SHP77 treated with DMSO at 0.1 percent for 48 hours (cell line): Measurements from ENCODE around the gene CERS2.
"Not testable (repeated sequence)": the region's sequence is repeated elsewhere in the genome, so short reads cannot be mapped to it uniquely, and the experiment has no call there.

Source experiments
- DNase-seq: peaks from one replicate; lab custom pipeline; 2025; lab: John Stamatoyannopoulos, UW

The CERS2 gene

DNA sequence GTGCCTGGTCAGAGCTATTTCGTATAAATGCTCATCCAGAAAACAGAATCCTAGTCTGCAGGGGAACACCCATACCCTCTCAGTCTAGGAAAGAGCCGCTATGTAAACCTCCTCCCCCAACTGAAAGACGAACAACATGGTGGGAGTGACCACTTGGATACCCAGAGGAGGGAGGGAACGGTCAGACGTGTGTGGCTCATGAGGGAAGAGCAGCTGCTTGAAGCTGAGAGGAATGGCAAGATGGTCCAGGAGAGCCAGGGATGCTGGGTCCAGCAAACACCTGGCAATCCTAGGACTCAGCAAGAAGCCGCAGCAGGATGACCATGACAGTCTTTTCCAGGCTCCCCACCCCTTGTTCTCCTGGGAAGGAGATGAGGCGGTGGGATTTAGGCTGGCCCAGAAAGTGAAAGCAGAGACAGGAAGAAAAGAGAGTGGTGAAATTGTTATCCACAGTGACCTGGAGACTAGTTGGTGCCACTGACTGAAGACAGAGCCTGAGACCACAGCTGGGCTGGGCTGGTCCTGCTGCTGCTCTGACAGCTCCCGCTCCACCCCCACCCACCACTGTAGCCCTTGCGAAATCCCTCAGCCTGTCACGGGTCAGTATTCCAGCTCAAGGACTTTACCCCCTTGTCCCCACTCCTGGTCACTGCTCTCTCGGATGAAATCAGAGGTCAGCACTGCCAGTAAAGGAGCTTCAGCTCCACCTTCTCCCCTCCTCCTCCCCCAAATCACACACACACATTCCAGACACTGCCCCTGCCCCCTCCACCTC lies 3.6 kb downstream of the CERS2 start:
- no peak for DNase-seq

DNA sequence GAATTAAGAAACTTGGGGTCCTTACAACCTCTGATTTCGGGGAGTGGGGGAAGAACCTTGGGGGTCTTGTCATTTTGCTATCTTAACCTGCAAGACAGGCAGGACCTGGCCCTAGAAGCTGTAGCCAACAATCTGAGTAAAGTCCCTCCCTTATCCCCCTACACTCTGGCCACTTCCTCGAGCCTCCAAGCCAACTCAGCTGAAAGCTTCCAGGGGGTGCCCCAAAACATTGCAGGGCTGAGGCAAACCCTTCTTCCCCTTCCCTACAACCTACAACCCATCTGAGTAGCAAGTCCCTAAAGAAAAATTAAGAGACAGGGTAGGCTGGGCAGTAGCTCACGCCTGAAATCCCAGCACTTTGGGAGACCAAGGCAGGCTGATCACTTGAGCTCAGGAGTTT lies 5.0 kb downstream of the CERS2 start:
- no peak for DNase-seq

DNA sequence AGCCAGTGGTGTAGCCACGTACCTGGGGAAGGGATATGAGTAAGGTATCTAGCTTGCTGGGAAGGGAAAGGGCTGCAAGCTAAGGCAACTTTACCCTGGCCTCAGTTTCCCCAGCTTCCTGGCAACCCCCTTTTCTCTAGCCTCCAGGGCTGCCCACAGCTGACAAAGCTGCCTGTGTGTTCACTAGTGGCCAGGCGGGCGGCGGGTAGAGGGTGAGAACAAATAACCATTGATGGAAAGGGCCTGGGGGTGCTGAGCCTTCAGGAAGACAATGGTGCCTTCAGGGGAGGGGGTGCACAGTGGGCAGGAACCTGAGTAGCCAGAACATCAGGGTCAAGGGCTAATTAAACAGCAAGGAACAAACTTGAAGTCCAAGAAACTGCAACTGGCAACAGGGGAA lies 6.1 kb downstream of the CERS2 start:
- no peak for DNase-seq

DNA sequence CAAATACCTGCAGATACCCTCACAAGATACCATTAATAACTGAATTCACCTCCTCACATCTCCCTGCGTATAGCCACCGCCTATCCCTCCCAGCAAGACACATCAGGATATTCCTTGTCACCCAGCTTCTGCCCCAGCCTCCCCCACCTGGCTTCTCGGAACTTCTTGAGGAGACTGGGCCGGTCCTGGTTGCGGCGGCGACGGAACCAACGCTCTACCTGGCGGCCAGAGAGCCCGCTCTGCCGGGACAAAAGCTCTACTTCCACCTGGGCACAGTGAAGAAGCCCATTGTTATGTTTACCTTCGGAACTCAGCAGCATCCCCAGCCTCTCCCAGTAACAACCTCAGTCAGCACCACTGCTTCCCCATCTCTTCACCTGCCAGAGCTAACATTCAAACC lies 6.7 kb downstream of the CERS2 start:
- no peak for DNase-seq

DNA sequence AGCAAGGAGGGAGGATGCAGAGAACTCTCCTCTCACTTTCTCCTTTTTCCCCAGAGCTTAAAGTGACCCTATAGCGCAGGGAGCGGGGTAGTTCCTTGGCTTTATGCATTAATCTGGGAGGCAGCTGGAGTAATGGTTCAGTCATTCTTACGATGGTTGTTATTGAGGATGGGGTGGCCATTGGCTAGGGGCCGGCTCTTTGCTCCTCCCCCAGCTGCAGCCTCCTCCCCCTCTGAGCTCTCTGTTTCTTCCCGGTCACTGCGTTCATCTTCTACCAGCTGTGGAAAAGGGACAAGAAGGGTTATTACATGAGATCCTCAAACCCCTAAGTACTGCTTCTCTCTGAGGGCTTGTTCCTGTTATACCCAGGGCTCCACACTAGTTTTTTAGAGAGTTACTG lies 8.6 kb downstream of the CERS2 start:
- no peak for DNase-seq

DNA sequence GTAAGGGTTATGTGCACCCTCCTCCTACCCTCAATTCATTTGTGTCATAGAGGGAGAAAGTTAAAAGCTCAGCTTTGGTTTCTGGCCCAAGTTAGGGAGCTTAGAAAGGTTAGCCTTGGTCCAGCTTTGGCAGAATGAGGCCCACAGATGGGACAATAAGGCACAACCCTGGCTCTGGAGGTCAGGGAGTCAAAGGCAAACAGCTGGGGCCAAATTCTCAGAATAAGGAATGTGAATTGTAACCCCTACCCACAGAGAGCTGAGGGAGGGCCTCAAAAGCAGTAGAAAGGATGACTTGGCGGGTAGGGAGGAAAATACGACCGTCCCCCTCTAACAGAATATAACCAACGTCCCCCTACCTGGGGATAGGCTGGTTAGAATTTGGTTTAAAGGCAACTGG lies 9.0 kb downstream of the CERS2 start:
- DNase-seq = no peak

DNA sequence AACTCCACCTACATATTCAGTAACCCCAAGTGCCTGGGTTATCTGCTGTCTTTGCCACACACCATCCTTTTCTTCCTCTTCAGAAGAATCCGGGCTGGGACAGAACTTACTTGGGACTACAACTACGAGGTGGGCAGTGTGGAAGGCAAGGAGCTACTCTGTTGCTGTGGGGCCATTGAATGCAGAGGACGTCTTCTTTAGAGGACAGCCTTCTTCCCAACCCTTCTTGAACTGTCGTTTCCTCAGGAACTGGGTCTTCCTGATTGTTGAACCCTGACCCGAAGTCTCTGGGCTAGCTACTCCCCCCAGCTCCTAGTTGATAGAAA lies 10.5 kb downstream of the CERS2 start:
- DNase-seq = no peak

DNA sequence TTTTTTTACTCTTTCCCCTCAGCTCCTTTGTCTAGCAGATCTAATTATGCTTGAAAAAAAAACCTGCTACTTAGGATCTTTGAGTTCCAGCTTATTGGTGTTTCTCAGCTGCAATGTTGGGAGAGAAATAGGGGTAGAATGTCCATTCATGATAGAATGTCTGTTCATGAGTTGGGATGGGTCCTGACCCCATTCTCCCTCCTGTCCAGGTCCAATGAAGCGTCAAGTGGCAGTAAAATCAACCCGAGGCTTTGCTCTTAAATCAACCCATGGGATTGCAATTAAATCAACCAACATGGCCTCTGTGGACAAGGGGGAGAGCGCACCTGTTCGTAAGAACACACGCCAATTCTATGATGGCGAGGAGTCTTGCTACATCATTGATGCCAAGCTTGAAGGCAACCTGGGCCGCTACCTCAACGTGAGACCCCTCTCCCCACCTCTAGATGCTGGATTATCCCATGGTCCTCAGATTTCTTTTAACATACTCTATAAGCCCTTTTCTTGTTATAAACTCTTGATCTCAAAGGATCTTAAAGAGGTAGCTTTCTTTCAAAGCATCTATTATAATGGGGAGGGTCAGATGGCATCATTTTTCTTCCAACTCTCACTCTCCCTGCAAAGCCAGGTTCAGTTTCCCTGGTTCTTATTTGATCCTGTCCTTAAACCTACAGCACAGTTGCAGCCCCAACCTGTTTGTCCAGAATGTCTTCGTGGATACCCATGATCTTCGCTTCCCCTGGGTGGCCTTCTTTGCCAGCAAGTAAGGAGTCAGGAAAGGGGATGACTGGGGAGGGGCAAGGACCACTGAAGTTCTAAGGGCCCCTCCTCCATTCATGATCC lies 11.1 kb downstream of the CERS2 start:
- DNase-seq = no peak

DNA sequence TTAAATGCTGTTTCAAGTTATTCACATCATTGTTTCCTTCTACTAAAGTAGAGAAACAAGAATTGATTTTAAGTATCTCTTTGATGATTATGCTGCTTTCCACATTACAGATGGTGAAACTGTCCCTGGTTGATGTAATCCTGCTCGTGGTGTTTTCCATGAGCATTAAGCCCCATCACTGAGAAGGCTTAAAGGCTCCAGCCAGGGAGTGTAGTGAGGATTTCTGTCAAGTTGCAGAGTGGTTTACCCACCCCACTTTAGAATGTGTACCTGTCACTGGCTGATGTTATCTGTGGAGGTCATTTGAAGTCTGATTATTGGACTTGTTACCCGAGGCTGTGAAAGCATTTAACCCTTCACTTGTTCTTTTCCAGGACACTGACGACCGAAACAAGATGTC lies 12.9 kb downstream of the CERS2 start:
- no peak for DNase-seq

DNA sequence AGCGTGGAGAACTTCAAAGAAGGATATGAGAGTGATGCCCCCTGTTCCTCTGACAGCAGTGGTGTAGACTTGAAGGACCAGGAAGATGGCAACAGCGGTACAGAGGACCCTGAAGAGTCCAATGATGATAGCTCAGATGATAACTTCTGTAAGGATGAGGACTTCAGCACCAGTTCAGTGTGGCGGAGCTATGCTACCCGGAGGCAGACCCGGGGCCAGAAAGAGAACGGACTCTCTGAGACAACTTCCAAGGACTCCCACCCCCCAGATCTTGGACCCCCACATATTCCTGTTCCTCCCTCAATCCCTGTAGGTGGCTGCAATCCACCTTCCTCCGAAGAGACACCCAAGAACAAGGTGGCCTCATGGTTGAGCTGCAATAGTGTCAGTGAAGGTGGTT lies 14.0 kb downstream of the CERS2 start:
- no peak for DNase-seq

DNA sequence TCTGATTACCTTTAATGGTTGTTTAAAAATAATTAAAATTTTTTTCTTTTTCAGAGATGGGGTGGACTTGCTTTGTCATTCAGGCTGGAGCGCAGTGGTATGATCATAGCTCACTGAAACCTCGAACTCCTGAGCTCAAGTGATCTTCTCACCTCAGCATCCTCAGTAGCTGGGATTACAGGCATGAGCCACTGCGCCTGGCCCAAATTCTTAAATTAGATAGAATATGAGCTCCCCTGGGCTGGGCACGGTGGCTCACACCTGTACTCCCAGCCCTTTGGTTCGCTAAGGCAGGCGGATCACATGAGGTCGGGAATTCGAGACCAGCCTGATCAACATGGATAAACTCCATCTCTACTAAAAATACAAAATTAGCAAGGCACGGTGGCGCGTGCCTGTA lies 17.0 kb downstream of the CERS2 start:
- DNase-seq = no peak

DNA sequence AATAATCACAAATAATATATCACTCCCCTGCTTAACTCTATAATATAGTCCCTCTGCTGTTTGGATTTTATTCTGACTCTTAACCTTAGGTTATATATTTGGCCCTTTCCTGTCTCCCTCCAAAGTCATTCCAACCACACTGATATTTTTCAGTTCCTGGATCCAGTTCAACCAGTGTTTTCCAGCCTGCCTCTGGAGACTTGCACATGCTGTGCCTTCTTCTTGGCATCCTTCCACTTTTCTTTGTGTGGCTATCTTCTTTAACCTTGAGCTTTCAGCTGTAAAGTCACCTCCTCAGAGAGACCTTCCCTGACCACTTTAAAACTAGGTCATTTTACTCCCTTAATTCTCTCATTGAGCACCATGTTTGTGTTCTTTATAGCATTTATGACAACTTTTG lies 19.4 kb downstream of the CERS2 start:
- no peak for DNase-seq

DNA sequence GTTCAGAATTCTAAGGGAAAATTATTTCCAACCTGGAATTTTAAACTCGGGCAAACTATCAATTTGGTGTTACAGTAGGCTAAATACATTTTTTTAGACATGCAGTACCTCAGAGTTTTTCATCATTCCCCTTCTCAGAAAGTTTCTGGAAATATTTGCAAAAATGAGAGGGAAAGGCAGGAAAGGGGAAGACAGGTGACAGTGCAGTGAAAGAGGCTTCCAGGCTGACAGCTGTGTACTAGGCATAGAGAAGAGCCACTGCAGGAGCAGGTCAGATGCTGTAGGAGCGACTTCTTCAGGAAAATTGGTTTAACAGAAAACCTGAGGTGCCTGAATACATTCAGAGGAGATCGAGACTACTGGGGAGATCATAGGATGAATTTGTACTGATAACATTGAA lies 19.9 kb downstream of the CERS2 start:
- no peak for DNase-seq

DNA sequence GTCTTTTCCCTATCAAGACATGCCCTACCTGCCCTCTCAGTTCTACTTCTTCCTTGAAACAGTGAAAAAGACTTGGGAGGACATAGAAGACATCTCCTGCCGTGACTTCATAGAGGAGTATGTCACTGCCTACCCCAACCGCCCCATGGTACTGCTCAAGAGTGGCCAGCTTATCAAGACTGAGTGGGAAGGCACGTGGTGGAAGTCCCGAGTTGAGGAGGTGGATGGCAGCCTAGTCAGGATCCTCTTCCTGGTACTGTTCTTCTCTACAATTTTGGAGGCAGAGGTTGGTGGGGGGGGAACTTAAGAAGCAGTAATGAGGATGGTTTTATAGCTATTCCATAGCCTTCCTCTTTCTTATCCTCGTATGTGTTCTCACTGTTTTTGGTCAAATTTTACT lies 29.8 kb downstream of the CERS2 start:
- DNase-seq = no peak

DNA sequence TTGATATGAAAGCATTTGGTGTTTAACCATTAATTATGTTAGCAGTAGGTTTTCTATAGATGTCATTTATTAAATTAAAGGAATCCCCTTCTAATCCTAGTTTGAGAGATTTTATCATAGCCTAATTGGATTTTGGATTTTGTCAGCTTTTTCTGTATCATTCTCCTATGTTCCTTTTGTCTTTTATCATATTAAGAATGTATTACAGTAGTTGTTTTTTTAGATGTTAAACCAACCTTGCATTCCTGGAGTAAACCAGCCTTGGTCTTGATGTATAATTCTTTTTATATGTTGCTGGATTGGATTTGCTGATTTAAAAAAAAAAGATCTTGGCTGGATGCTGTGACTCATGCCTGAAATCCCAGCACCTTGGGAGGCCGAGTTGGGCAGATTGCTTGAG lies 42.9 kb downstream of the CERS2 start:
- DNase-seq = no peak

DNA sequence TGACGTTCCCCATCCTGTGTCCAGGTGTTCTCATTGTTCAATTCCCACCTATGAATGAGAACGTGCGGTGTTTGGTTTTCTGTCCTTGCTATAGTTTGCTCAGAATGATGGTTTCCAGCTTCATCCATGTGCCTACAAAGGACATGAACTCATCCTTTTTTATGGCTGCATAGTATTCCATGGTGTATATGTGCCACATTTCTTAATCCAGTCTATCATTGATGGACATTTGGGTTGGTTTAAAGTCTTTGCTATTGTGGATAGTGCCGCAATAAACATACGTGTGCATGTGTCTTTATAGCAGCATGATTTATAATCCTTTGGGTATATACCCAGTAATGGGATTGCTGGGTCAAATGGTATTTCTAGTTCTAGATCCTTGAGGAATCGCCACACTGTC lies 45.9 kb downstream of the CERS2 start:
- not testable (repeated sequence) for DNase-seq

DNA sequence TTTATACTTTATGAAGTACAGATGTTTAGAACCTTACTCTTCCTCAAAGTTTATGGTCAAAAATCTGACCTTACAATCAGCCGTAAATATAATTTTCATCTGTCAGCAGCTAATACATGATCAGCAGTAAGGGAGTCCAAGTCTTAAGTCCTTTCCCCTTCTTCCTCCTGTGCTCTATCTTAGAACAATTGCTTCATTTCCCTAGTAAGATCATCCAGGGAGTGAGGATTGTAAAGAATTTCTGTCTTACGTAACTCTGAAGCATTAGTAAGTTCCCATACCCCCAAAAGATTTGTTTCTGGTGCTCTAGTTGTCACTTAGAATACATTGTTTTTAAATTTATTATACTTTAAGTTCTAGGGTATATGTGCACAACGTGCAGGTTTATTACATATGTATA lies 46.3 kb downstream of the CERS2 start:
- no peak for DNase-seq

DNA sequence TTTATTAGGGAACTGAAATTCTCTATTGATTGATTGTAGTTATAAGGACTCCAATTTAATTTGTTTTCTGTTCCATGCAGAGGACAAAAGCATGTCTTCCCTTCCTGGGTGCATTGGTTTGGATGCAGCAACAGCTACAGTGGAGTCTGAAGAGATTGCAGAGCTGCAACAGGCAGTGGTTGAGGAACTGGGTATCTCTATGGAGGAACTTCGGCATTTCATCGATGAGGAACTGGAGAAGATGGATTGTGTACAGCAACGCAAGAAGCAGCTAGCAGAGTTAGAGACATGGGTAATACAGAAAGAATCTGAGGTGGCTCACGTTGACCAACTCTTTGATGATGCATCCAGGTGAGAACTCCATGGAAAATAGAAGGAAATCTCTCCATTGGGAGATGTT lies 47.0 kb downstream of the CERS2 start:
- no peak for DNase-seq

DNA sequence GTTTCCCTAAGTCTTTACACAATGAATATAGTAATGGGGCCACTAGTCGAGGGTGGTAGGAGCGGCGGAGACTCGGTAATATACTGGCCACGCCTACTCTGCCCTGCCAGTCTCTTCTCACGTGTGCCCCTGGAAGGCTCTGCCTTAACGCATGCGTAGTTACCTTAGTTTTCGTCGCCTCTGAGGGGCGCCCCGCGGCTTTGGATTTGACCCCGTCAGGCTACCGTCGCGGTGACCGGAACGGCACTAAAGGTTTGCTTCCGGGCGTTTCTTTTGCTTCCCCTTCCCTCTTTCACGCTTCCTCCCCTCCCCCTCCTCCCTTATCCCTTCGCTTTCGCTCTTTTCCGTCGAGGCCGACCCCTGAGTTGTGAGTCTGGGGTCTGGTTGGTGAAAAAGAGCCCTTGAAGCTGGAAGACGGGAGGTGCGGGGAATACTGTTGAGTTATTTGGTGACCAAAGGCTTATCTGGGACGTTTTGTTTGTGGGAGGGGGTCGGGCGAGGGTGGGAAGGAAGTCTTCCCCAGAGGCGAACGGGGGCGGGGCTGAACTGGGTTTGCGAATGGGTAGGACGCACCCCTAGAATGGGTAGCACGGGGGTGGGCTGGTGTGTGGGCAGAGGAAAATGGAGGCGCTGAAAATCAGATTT lies 48.4 kb downstream of the CERS2 start, which contains the start of gene SETDB1:
Gene SETDB1, plus strand, starts transcription at position 267 of the 645 bp plus-strand sequence. CDS start 1,352 bp downstream, outside the sequence.
- peak; percentile 100 for DNase-seq

DNA sequence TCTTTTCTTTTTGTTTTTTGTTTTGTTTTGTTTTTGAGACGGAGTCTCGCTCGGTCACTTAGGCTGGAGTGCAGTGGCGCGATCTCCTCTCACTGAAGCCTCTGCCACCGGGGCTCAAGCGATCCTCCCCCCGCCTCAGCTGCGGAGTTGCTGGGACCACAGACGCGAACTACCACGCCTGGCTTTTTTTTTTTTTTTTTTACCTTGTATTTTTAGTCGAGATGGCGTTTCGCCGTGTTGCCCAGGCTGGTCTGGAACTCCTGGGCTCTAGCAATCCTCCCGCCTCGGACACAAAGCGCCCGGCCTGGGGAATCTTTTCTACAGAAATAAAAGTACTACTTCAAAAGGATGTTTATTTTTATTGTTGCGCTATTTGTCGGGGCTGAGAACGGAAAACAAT lies 49.6 kb downstream of the CERS2 start:
- peak; percentile 67 for DNase-seq

DNA sequence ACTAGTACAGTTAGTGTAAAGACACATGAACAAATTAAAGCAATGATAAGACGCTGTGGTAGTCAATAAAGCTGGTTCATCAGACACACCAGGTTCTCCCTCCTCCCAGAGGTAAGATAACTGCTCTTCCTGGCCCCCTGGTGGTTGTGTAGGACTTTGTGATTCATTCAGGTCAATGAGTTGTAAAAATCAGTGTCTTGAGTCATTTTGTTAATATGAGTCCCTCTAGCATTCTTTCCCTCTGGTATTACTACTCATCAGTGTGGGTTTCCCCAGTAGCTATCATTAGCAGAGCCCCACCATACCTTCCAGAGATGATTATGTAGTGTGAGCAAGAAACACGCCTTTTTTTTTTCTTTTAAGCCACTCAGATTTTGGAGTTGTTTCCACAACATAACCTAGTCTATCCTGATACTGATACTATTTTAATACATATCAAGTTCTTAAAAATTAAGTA lies 52.1 kb downstream of the CERS2 start:
- peak; percentile 92 for DNase-seq

DNA sequence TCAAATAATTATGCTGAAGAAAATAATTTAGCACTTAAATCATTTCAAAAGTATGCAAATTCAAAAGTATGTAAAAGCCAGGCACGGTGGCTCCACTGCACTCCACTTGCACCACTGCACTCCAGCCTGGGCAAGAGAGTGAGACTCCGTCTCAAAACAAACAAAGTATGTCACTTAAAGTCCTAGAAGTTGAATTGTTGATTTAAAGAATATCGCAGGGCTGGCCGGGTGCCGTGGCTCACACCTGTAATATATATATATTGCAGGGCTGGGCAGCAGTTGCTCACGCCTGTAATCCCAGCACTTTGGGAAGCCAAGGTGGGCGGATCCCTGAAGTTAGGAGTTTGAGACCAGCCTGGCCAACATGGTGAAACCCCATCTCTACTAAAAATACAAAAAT lies 57.2 kb downstream of the CERS2 start:
- DNase-seq = no peak
